ENCODE measurements around the gene ELP2.
A peak's percentile ranks its signal among the peaks of the same experiment; 100 is the strongest.

The ELP2 gene

GRCh38 chr18:36128530-36128870, 1.2 kb upstream of the ELP2 start:
- no peak for DNase-seq (ENCODE audit: low spot score in 2 of 2)
- Mint-ChIP-seq H3K27ac (ENCODE audit: low read depth) (peak overlapping the region; percentile 96), H3K4me3 (peak overlapping the region; percentile 95), H3K27me3 (no peaks in the 10 kb centered on the region), H3K9me3 (no peaks in the 10 kb centered on the region), H3K4me1 (peaks cover 53% of the 10 kb centered on the region), H3K36me3 (ENCODE audit: insufficient read depth) (peaks cover 29% of the 10 kb centered on the region)
- ATAC-seq (replicated peaks; ENCODE audit: extremely low read depth, poor library complexity, severe bottlenecking): no peak

- peaks cover 27% of the 10 kb centered on the region for H3K36me3 Mint-ChIP-seq (ENCODE audit: insufficient read depth)
- H3K27ac Mint-ChIP-seq (ENCODE audit: low read depth): peak overlapping the region; percentile 96
- DNase-seq (ENCODE audit: low spot score in 2 of 2) (no peak), ATAC-seq (replicated peaks; ENCODE audit: extremely low read depth, poor library complexity, severe bottlenecking) (no peak)
- H3K9me3 Mint-ChIP-seq: no peaks in the 10 kb centered on the region
- H3K4me1 Mint-ChIP-seq: peaks cover 56% of the 10 kb centered on the region
- no peaks in the 10 kb centered on the region for H3K27me3 Mint-ChIP-seq
- H3K4me3 Mint-ChIP-seq: peak overlapping the region; percentile 95
Measured at GRCh38 chr18:36128907-36129299, 796 bp upstream of the ELP2 start.

GRCh38 chr18:36130039-36130831, 536 bp downstream of the ELP2 start:
- DNase-seq (ENCODE audit: low spot score in 2 of 2) (no peak), ATAC-seq (replicated peaks; ENCODE audit: extremely low read depth, poor library complexity, severe bottlenecking) (peak; percentile 3)
- no peaks in the 10 kb centered on the region for H3K27me3 Mint-ChIP-seq
- H3K36me3 Mint-ChIP-seq (ENCODE audit: insufficient read depth): peaks cover 23% of the 10 kb centered on the region
- H3K9me3 Mint-ChIP-seq: no peaks in the 10 kb centered on the region
- H3K4me1 Mint-ChIP-seq: peaks cover 59% of the 10 kb centered on the region
- H3K4me3 Mint-ChIP-seq: peak overlapping the region; percentile 95
- H3K27ac Mint-ChIP-seq (ENCODE audit: low read depth): peak overlapping the region; percentile 96

- peaks cover 63% of the 10 kb centered on the region for H3K4me1 Mint-ChIP-seq
- H3K36me3 Mint-ChIP-seq (ENCODE audit: insufficient read depth): peaks cover 32% of the 10 kb centered on the region
Measured at GRCh38 chr18:36130883-36131653, 1.4 kb downstream of the ELP2 start.

GRCh38 chr18:36131692-36132483, 2.2 kb downstream of the ELP2 start:
- Mint-ChIP-seq H3K4me1 (peaks cover 55% of the 10 kb centered on the region), H3K36me3 (ENCODE audit: insufficient read depth) (peaks cover 39% of the 10 kb centered on the region), H3K4me3 (peak overlapping the region; percentile 95), H3K27ac (ENCODE audit: low read depth) (no peak overlapping the region), H3K9me3 (no peaks in the 10 kb centered on the region), H3K27me3 (no peaks in the 10 kb centered on the region)
- ATAC-seq (replicated peaks; ENCODE audit: extremely low read depth, poor library complexity, severe bottlenecking): no peak
- DNase-seq (ENCODE audit: low spot score in 2 of 2): no peak

More at GRCh38 chr18:36130883-36131653, 1.4 kb downstream of the ELP2 start:
- H3K9me3 Mint-ChIP-seq: no peaks in the 10 kb centered on the region
- H3K27ac Mint-ChIP-seq (ENCODE audit: low read depth): no peak overlapping the region
- DNase-seq (ENCODE audit: low spot score in 2 of 2): no peak
- no peak for ATAC-seq (replicated peaks; ENCODE audit: extremely low read depth, poor library complexity, severe bottlenecking)
- peak overlapping the region; percentile 95 for H3K4me3 Mint-ChIP-seq
- no peaks in the 10 kb centered on the region for H3K27me3 Mint-ChIP-seq

- no peaks in the 10 kb centered on the region for H3K9me3 Mint-ChIP-seq
- H3K4me1 Mint-ChIP-seq: peaks cover 47% of the 10 kb centered on the region
- H3K27ac Mint-ChIP-seq (ENCODE audit: low read depth): no peak overlapping the region
- ATAC-seq (replicated peaks; ENCODE audit: extremely low read depth, poor library complexity, severe bottlenecking) (no peak), DNase-seq (ENCODE audit: low spot score in 2 of 2) (no peak)
- H3K36me3 Mint-ChIP-seq (ENCODE audit: insufficient read depth): peaks cover 46% of the 10 kb centered on the region
- peak overlapping the region; percentile 3 for H3K4me3 Mint-ChIP-seq
- no peaks in the 10 kb centered on the region for H3K27me3 Mint-ChIP-seq
Measured at GRCh38 chr18:36132756-36133155, 3.1 kb downstream of the ELP2 start.

- peaks cover 55% of the 10 kb centered on the region for H3K36me3 Mint-ChIP-seq (ENCODE audit: insufficient read depth)
Measured at GRCh38 chr18:36135264-36135663, 5.6 kb downstream of the ELP2 start.

GRCh38 chr18:36139245-36139644, 9.5 kb downstream of the ELP2 start:
- H3K36me3 Mint-ChIP-seq (ENCODE audit: insufficient read depth): peaks cover 76% of the 10 kb centered on the region
- no peak overlapping the region for H3K4me3 Mint-ChIP-seq
- no peaks in the 10 kb centered on the region for H3K9me3 Mint-ChIP-seq
- H3K27me3 Mint-ChIP-seq: no peaks in the 10 kb centered on the region
- H3K4me1 Mint-ChIP-seq: peaks cover 15% of the 10 kb centered on the region
- DNase-seq (ENCODE audit: low spot score in 2 of 2) (no peak), ATAC-seq (replicated peaks; ENCODE audit: extremely low read depth, poor library complexity, severe bottlenecking) (no peak)
- H3K27ac Mint-ChIP-seq (ENCODE audit: low read depth): no peak overlapping the region

More at GRCh38 chr18:36135264-36135663, 5.6 kb downstream of the ELP2 start:
- H3K27ac Mint-ChIP-seq (ENCODE audit: low read depth): peak overlapping the region; percentile 24
- ATAC-seq (replicated peaks; ENCODE audit: extremely low read depth, poor library complexity, severe bottlenecking) (no peak), DNase-seq (ENCODE audit: low spot score in 2 of 2) (no peak)
- peaks cover 33% of the 10 kb centered on the region for H3K4me1 Mint-ChIP-seq
- no peaks in the 10 kb centered on the region for H3K9me3 Mint-ChIP-seq
- H3K27me3 Mint-ChIP-seq: no peaks in the 10 kb centered on the region
- H3K4me3 Mint-ChIP-seq: no peak overlapping the region

GRCh38 chr18:36141576-36141975, 11.9 kb downstream of the ELP2 start:
- peaks cover 6% of the 10 kb centered on the region for H3K4me1 Mint-ChIP-seq
- no peaks in the 10 kb centered on the region for H3K27me3 Mint-ChIP-seq
- H3K9me3 Mint-ChIP-seq: no peaks in the 10 kb centered on the region
- H3K4me3 Mint-ChIP-seq: no peak overlapping the region
- DNase-seq (ENCODE audit: low spot score in 2 of 2) (no peak), ATAC-seq (replicated peaks; ENCODE audit: extremely low read depth, poor library complexity, severe bottlenecking) (no peak)
- no peak overlapping the region for H3K27ac Mint-ChIP-seq (ENCODE audit: low read depth)
- peaks cover 80% of the 10 kb centered on the region for H3K36me3 Mint-ChIP-seq (ENCODE audit: insufficient read depth)

- H3K27ac Mint-ChIP-seq (ENCODE audit: low read depth): no peak overlapping the region
- no peaks in the 10 kb centered on the region for H3K27me3 Mint-ChIP-seq
- no peak for DNase-seq (ENCODE audit: low spot score in 2 of 2)
- peaks cover 6% of the 10 kb centered on the region for H3K4me1 Mint-ChIP-seq
- H3K9me3 Mint-ChIP-seq: no peaks in the 10 kb centered on the region
- H3K4me3 Mint-ChIP-seq: no peak overlapping the region
- ATAC-seq (replicated peaks; ENCODE audit: extremely low read depth, poor library complexity, severe bottlenecking): no peak
- peaks cover 80% of the 10 kb centered on the region for H3K36me3 Mint-ChIP-seq (ENCODE audit: insufficient read depth)
Measured at GRCh38 chr18:36142751-36143150, 13.1 kb downstream of the ELP2 start.

GRCh38 chr18:36143391-36143790, 13.7 kb downstream of the ELP2 start:
- DNase-seq (ENCODE audit: low spot score in 2 of 2): no peak
- Mint-ChIP-seq H3K36me3 (ENCODE audit: insufficient read depth) (peaks cover 81% of the 10 kb centered on the region), H3K27ac (ENCODE audit: low read depth) (no peak overlapping the region), H3K4me1 (peaks cover 6% of the 10 kb centered on the region), H3K4me3 (no peak overlapping the region), H3K27me3 (no peaks in the 10 kb centered on the region), H3K9me3 (no peaks in the 10 kb centered on the region)
- no peak for ATAC-seq (replicated peaks; ENCODE audit: extremely low read depth, poor library complexity, severe bottlenecking)

GRCh38 chr18:36149514-36150289, 20.0 kb downstream of the ELP2 start:
- Mint-ChIP-seq H3K9me3 (no peaks in the 10 kb centered on the region), H3K27me3 (no peaks in the 10 kb centered on the region), H3K27ac (ENCODE audit: low read depth) (no peak overlapping the region), H3K4me1 (peaks cover 9% of the 10 kb centered on the region), H3K36me3 (ENCODE audit: insufficient read depth) (peaks cover 72% of the 10 kb centered on the region), H3K4me3 (no peak overlapping the region)
- ATAC-seq (replicated peaks; ENCODE audit: extremely low read depth, poor library complexity, severe bottlenecking) (peak; percentile 28), DNase-seq (ENCODE audit: low spot score in 2 of 2) (no peak)
